Hepatocyte (in vitro differentiated cells): ENCODE results near the gene HSFX3. TPM values are rescaled to one million over a fixed set of nuclear protein-coding genes. Genes with fewer than 3 reads are reported as not detected.
"Not testable (repeated sequence)": the region's sequence is repeated elsewhere in the genome, so short reads cannot be mapped to it uniquely, and the experiment has no call there.

Experiments
- DNase-seq: peaks from one replicate; pipeline ENCODE4 v3.0.0-alpha.2; 2016; ENCODE audit warnings: low spot score
- H2AFZ ChIP-seq: fragments of 200-600 bp; sonication (generic); 2 replicates; pipeline ENCODE4 v1.6.0; 2016; ENCODE audit warnings: antibody characterized with exemption, mild to moderate bottlenecking
- H3K27ac ChIP-seq: fragments of 200-600 bp; sonication (generic); 2 replicates; pipeline ENCODE4 v1.5.1; 2016; ENCODE audit warnings: mild to moderate bottlenecking
- H3K27me3 ChIP-seq: fragments of 200-600 bp; sonication (generic); 2 replicates; pipeline ENCODE4 v1.6.1; 2016
- H3K36me3 ChIP-seq: fragments of 200-600 bp; sonication (generic); replicated peaks from 2 replicates; pipeline ENCODE4 v1.5.1; 2016; ENCODE audit warnings: low read depth; ENCODE audit not compliant: insufficient read depth
- H3K4me1 ChIP-seq: fragments of 200-600 bp; sonication (generic); 2 replicates; pipeline ENCODE4 v1.5.1; 2016; ENCODE audit warnings: mild to moderate bottlenecking, moderate library complexity; ENCODE audit not compliant: insufficient read depth
- H3K4me2 ChIP-seq: fragments of 200-600 bp; sonication (generic); 2 replicates; pipeline ENCODE4 v1.6.0; 2016
- H3K4me3 ChIP-seq: fragments of 200-600 bp; sonication (generic); 2 replicates; pipeline ENCODE4 v1.5.1; 2016; ENCODE audit warnings: mild to moderate bottlenecking
- H3K79me2 ChIP-seq: fragments of 200-600 bp; sonication (generic); 2 replicates; pipeline ENCODE4 v1.6.0; 2017; ENCODE audit warnings: mild to moderate bottlenecking
- H3K9me2 ChIP-seq: fragments of 200-600 bp; sonication (generic); replicated peaks from 2 replicates; pipeline ENCODE4 v1.6.0; 2017; ENCODE audit warnings: mild to moderate bottlenecking; ENCODE audit not compliant: insufficient read depth
- H3K9me3 ChIP-seq: fragments of 200-600 bp; sonication (generic); 2 replicates; pipeline ENCODE4 v1.5.1; 2016; ENCODE audit warnings: low read depth, mild to moderate bottlenecking
- H4K20me1 ChIP-seq: fragments of 200-600 bp; sonication (generic); 2 replicates; pipeline ENCODE4 v1.6.0; 2016; ENCODE audit warnings: mild to moderate bottlenecking; ENCODE audit not compliant: insufficient read depth, poor library complexity, severe bottlenecking
- CTCF ChIP-seq: fragments of 200-600 bp; sonication (generic); IDR thresholded peaks from 2 replicates; pipeline ENCODE4 v1.5.1; 2016; ENCODE audit warnings: antibody characterized with exemption, mild to moderate bottlenecking; ENCODE audit not compliant: poor library complexity
- EZH2 ChIP-seq: fragments of 200-600 bp; sonication (generic); IDR thresholded peaks from 2 replicates; pipeline ENCODE4 v1.6.1; 2016; ENCODE audit warnings: antibody characterized with exemption, mild to moderate bottlenecking, borderline replicate concordance
- EZH2phosphoT487 ChIP-seq: fragments of 200-600 bp; sonication (generic); IDR thresholded peaks from one replicate; pipeline ENCODE4 v1.6.1; 2018; ENCODE audit warnings: antibody characterized with exemption, mild to moderate bottlenecking, low read depth, moderate library complexity; ENCODE audit not compliant: unreplicated experiment, severe bottlenecking
- WGBS: methylation state at CpG from one replicate; pipeline ENCODE4 v1.1.6; 2016; ENCODE audit warnings: low lambda C conversion rate; ENCODE audit errors: missing lambda C conversion rate; 5-methylcytosine and 5-hydroxymethylcytosine counted together
- polyA plus RNA-seq: library from polyadenylated mRNA; unstranded; fragments of >200 nt; fragmentation: Nextera tagmentation; extraction: Ambion mirVana; gene quantifications from 2 replicates; pipeline ENCODE4 v1.2.1, GENCODE V29; 2016
- total RNA-seq: library from RNA; depleted of rRNA; stranded (reverse); fragments of >200 nt; gene quantifications from 2 replicates; pipeline ENCODE4 v1.2.3, GENCODE V29; 2014

The HSFX3 gene
- total and polyA plus RNA-seq, 2 experiments from 2014 or later = not detected

GRCh38 chrX:149533999-149534398, 15.7 kb downstream of the HSFX3 start:
- H3K4me3 ChIP-seq, H3K9me3 ChIP-seq, H3K79me2 ChIP-seq, H3K36me3 ChIP-seq, H2AFZ ChIP-seq, H3K27ac ChIP-seq, H3K4me1 ChIP-seq, H3K27me3 ChIP-seq, DNase-seq, H4K20me1 ChIP-seq, H3K4me2 ChIP-seq, H3K9me2 ChIP-seq: not testable (repeated sequence)
- WGBS = 95% methylated on average over 9 of the region's 11 CpGs

GRCh38 chrX:149532868-149533267, 16.9 kb downstream of the HSFX3 start:
- not testable (repeated sequence) for H2AFZ ChIP-seq, H3K27me3 ChIP-seq, H3K36me3 ChIP-seq, H3K79me2 ChIP-seq, H3K9me3 ChIP-seq, H4K20me1 ChIP-seq, H3K9me2 ChIP-seq, H3K4me3 ChIP-seq, H3K4me1 ChIP-seq, DNase-seq, H3K27ac ChIP-seq, H3K4me2 ChIP-seq
- 67% methylated on average over 1 of the region's 3 CpGs for WGBS

GRCh38 chrX:149531599-149531998, 18.1 kb downstream of the HSFX3 start:
- no peak overlapping the region for H3K4me2 ChIP-seq
- H3K9me3 ChIP-seq = no peaks in the 10 kb centered on the region
- TF ChIP-seq EZH2 = no peak
- no peak for TF ChIP-seq EZH2phosphoT487
- TF ChIP-seq CTCF = no peak
- H3K27me3 ChIP-seq = no peaks in the 10 kb centered on the region
- H3K79me2 ChIP-seq = no peaks in the 10 kb centered on the region
- WGBS = 77% methylated on average over 2 of the region's 2 CpGs
- H2AFZ ChIP-seq = no peak overlapping the region
- H3K9me2 ChIP-seq = no peaks in the 10 kb centered on the region
- no peak overlapping the region for H3K27ac ChIP-seq
- no peaks in the 10 kb centered on the region for H3K4me1 ChIP-seq
- no peak for DNase-seq
- no peak overlapping the region for H3K4me3 ChIP-seq
- no peaks in the 10 kb centered on the region for H4K20me1 ChIP-seq
- H3K36me3 ChIP-seq = no peaks in the 10 kb centered on the region

GRCh38 chrX:149528381-149528780, 21.3 kb downstream of the HSFX3 start:
- no peak for DNase-seq
- Histone ChIP-seq H3K36me3 (no peaks in the 10 kb centered on the region), H3K27me3 (no peaks in the 10 kb centered on the region), H2AFZ (no peak overlapping the region), H3K9me3 (no peaks in the 10 kb centered on the region), H3K4me1 (no peaks in the 10 kb centered on the region), H3K4me2 (no peak overlapping the region), H3K9me2 (no peaks in the 10 kb centered on the region), H3K27ac (no peak overlapping the region), H3K79me2 (no peaks in the 10 kb centered on the region), H4K20me1 (no peaks in the 10 kb centered on the region), H3K4me3 (no peak overlapping the region)
- TF ChIP-seq EZH2phosphoT487 = no peak
- TF ChIP-seq EZH2 = no peak
- no peak for TF ChIP-seq CTCF
- WGBS = 27% methylated on average over 1 of the region's 1 CpG

GRCh38 chrX:149527705-149528104, 22.0 kb downstream of the HSFX3 start:
- H3K36me3 ChIP-seq = no peaks in the 10 kb centered on the region
- WGBS = 80% methylated on average over 1 of the region's 1 CpG

More at GRCh38 chrX:149527705-149528104, 22.0 kb downstream of the HSFX3 start:
- no peak for TF ChIP-seq EZH2
- TF ChIP-seq CTCF = peak; percentile 36
- DNase-seq = no peak
- H4K20me1 ChIP-seq = no peaks in the 10 kb centered on the region
- no peaks in the 10 kb centered on the region for H3K79me2 ChIP-seq
- H3K27ac ChIP-seq = no peak overlapping the region
- H3K4me2 ChIP-seq = no peak overlapping the region
- H3K4me1 ChIP-seq = peaks cover 1% of the 10 kb centered on the region
- H3K27me3 ChIP-seq = no peaks in the 10 kb centered on the region
- no peaks in the 10 kb centered on the region for H3K9me2 ChIP-seq
- no peaks in the 10 kb centered on the region for H3K9me3 ChIP-seq
- no peak overlapping the region for H2AFZ ChIP-seq
- no peak overlapping the region for H3K4me3 ChIP-seq
